ENCODE results near the gene OTOA. TPM values are rescaled to one million over a fixed set of nuclear protein-coding genes. Genes with fewer than 3 reads are reported as not detected.

OTOA gene
- total RNA-seq, 4 donors from 2014 or later: 0.40 TPM; not detected in 3

- no peak overlapping the region for H3K27ac ChIP-seq
- 84% methylated on average over 10 of the region's 10 CpGs for WGBS
- H3K4me3 ChIP-seq: no peak overlapping the region
- TF ChIP-seq POLR2AphosphoS5 (IDR thresholded peaks at IDR 0.05) (no peak), EP300 (IDR thresholded peaks at IDR 0.05) (no peak), POLR2A (IDR thresholded peaks at IDR 0.05) (no peak)
- TF ChIP-seq, protein P1, sequence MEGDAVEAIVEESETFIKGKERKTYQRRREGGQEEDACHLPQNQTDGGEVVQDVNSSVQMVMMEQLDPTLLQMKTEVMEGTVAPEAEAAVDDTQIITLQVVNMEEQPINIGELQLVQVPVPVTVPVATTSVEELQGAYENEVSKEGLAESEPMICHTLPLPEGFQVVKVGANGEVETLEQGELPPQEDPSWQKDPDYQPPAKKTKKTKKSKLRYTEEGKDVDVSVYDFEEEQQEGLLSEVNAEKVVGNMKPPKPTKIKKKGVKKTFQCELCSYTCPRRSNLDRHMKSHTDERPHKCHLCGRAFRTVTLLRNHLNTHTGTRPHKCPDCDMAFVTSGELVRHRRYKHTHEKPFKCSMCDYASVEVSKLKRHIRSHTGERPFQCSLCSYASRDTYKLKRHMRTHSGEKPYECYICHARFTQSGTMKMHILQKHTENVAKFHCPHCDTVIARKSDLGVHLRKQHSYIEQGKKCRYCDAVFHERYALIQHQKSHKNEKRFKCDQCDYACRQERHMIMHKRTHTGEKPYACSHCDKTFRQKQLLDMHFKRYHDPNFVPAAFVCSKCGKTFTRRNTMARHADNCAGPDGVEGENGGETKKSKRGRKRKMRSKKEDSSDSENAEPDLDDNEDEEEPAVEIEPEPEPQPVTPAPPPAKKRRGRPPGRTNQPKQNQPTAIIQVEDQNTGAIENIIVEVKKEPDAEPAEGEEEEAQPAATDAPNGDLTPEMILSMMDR (IDR thresholded peaks at IDR 0.05): no peak
- DNase-seq (ENCODE audit: low spot score in 2 of 2): no peak
- peaks cover 3% of the 10 kb centered on the region for H3K4me1 ChIP-seq
- no peaks in the 10 kb centered on the region for H3K27me3 ChIP-seq
- H3K36me3 ChIP-seq: no peaks in the 10 kb centered on the region
- H3K9me3 ChIP-seq: no peaks in the 10 kb centered on the region
Observed at GRCh38 chr16:21717608-21718007, 53.8 kb downstream of the OTOA start.

DNA sequence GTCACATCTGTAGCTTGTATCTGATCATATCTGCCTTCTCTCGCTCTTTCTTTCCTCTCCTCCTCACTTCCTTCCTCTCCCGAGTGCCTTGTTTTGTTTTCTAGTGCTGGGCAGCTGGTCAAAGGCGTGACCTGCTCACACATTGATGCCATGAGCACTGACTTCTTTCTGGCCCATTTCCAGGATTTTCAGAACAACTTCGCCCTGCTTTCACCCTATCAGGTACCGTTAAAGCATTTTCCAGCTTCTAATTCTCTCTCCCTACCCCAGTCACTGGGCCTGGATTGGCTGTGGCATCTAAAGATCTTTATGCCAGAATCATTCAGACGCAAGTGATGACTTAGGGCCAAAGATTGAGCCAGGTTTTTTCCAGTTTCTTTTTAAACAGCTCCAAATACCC lies 55.5 kb downstream of the OTOA start:
- WGBS: 50% methylated on average over 6 of the region's 6 CpGs
- H3K4me1 ChIP-seq: peaks cover 3% of the 10 kb centered on the region
- H3K9me3 ChIP-seq: no peaks in the 10 kb centered on the region
- H3K27me3 ChIP-seq: no peaks in the 10 kb centered on the region
- no peak overlapping the region for H3K27ac ChIP-seq
- no peak overlapping the region for H3K4me3 ChIP-seq
- no peak for TF ChIP-seq POLR2AphosphoS5 (IDR thresholded peaks at IDR 0.05)
- TF ChIP-seq, protein P1 (IDR thresholded peaks at IDR 0.05): no peak
- no peaks in the 10 kb centered on the region for H3K36me3 ChIP-seq
- no peak for DNase-seq (ENCODE audit: low spot score in 2 of 2)

- H3K27me3 ChIP-seq: no peaks in the 10 kb centered on the region
- H3K27ac ChIP-seq: no peak overlapping the region
- TF ChIP-seq, protein P1 (IDR thresholded peaks at IDR 0.05): no peak
- TF ChIP-seq EP300 (IDR thresholded peaks at IDR 0.05): no peak
- no peak for TF ChIP-seq POLR2AphosphoS5 (IDR thresholded peaks at IDR 0.05)
- TF ChIP-seq POLR2A (IDR thresholded peaks at IDR 0.05): no peak
- H3K4me3 ChIP-seq: no peak overlapping the region
- no peaks in the 10 kb centered on the region for H3K36me3 ChIP-seq
- H3K9me3 ChIP-seq: no peaks in the 10 kb centered on the region
- H3K4me1 ChIP-seq: peaks cover 3% of the 10 kb centered on the region
- WGBS: 91% methylated on average over 2 of the region's 2 CpGs
- no peak for DNase-seq (ENCODE audit: low spot score in 2 of 2)
Observed at GRCh38 chr16:21720533-21720932, 56.8 kb downstream of the OTOA start.

DNA sequence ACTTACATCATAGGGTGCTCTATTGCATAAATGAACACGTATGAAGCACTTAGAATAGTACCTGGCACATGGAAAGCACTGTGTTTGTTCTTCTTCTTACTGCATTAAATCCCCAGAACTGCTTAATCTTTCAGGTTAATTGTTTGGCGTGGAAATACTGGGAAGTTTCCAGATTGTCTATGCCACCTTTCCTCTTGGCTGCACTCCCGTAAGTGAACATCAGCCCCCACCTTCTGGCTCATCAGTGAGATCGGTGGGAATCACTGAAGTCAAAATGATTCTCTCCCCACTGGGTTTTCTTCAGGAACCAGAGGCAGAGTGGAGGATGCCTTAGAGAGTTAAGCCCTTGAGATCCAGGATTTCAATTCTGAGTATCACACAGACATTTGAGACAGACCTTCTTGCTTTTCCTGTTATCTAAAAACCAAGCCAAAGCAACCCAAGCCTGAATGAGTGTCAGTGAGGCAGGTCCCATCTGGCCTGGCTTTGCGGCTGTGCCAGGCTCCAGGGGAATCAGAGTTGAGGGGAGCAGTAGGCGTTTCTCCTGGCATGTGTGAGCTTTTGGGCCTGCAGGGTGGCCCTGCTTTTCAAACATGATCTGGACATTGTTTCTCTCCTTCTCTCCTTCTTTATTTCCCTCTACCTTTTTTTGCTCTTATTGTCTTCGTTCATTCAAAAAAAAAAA lies 59.1 kb downstream of the OTOA start:
- H3K4me3 ChIP-seq: no peak overlapping the region
- TF ChIP-seq EP300 (IDR thresholded peaks at IDR 0.05) (no peak), POLR2AphosphoS5 (IDR thresholded peaks at IDR 0.05) (no peak), POLR2A (IDR thresholded peaks at IDR 0.05) (no peak)
- TF ChIP-seq, protein P1 (IDR thresholded peaks at IDR 0.05): no peak
- H3K27me3 ChIP-seq: no peaks in the 10 kb centered on the region
- DNase-seq (ENCODE audit: low spot score in 2 of 2): no peak
- 36% methylated on average over 7 of the region's 7 CpGs for WGBS
- peaks cover 3% of the 10 kb centered on the region for H3K4me1 ChIP-seq
- no peaks in the 10 kb centered on the region for H3K36me3 ChIP-seq
- H3K27ac ChIP-seq: no peak overlapping the region
- no peaks in the 10 kb centered on the region for H3K9me3 ChIP-seq

DNA sequence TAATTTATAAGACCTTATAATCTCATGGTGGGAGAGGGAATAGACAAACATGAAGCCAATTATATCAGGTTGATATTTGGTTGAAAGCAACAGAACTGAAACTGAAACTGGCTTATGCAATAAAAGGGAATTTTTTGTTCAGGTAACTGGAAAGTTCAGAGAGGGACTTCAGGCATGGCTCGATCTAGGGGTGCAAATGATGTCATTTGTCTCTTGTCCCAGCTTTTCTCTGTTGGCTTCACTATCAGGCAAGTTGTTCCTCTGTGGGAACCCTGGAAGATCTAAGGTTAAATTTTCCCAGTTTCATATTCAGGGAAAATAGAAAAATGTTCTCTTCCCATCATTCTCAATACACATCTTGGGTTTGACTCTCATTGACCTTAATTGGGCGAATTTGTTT lies 59.8 kb downstream of the OTOA start:
- H3K4me1 ChIP-seq: peaks cover 3% of the 10 kb centered on the region
- no peak for DNase-seq (ENCODE audit: low spot score in 2 of 2)
- H3K27ac ChIP-seq: no peak overlapping the region
- TF ChIP-seq EP300 (IDR thresholded peaks at IDR 0.05): no peak
- TF ChIP-seq POLR2A (IDR thresholded peaks at IDR 0.05): no peak
- TF ChIP-seq, protein P1 (IDR thresholded peaks at IDR 0.05): no peak
- TF ChIP-seq POLR2AphosphoS5 (IDR thresholded peaks at IDR 0.05): no peak
- no peak overlapping the region for H3K4me3 ChIP-seq
- H3K36me3 ChIP-seq: no peaks in the 10 kb centered on the region
- no peaks in the 10 kb centered on the region for H3K9me3 ChIP-seq
- whole genome bisulfite sequencing: 81% methylated on average over 2 of the region's 2 CpGs
- no peaks in the 10 kb centered on the region for H3K27me3 ChIP-seq
